GM10248 (cell line): ENCODE results near the gene RAB35.

Experiments
- CTCF ChIA-PET: fragments of 300-600 bp; sonication (Branson Sonifier 250); formaldehyde crosslinking; extraction: SDS; loops from one replicate; lab custom pipeline; 2021; ENCODE audit warnings: antibody characterized with exemption; lab: Yijun Ruan, JAX
- POLR2A ChIA-PET: fragments of 350-650 bp; sonication (Branson Sonifier 250); formaldehyde crosslinking; extraction: SDS; loops from one replicate; lab custom pipeline; 2020; ENCODE audit warnings: antibody characterized with exemption; lab: Yijun Ruan, JAX
- DNase-seq: peaks from one replicate; pipeline ENCODE4 v3.0.0; 2012; ENCODE audit errors: extremely low spot score
- TF ChIP-seq, protein P1 (sequence below): IDR thresholded peaks from 2 replicates; pipeline ENCODE4 v1.5.1; 2012; ENCODE audit warnings: mild to moderate bottlenecking, low read depth; ENCODE audit errors: extremely low read depth, missing control alignments, control extremely low read depth

RAB35 gene

DNA sequence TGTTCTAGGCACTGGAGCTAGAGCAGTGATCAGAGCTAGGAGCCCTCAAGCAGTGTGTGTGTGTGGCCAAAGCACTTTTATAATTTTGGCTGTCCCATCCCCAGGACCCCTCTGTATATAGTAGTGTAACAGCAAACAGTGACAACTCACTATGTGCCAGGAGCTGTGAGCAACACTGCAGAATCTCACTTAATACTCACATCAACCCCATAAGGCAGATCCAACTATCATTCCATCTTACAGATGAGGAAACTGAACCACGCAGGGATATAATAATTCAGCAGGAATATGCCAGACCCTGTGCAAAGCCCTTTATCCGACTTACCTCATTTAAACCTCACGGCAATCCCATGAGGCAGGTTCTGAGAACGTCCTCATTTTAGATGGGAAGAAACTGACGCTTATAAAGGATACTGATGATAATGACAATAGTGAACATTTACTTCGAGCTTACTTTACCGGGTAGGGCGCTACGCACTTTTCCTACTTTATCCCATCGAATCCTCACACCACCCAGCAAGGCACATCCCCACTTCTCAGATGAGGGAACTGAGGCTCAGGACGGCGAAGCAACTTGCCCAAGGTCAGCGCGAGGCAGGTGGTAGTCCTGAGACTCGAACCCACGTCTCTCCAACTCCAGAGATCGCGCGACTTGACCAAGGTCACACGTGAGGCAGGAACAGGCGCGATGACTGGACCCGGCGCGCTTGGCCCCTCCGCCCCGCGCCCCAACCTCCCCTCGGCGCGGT, 687 bp downstream of the RAB35 start:
- ChIA-PET CTCF (interaction anchor here (2.0 to 2.3 kb wide), 3 partner anchors 29 to 112 kb away, joined by 6 to 9 read pairs (median 8); partner anchors contain the start of gene RPLP0), POLR2A (interaction anchor here (0.9 to 7.4 kb wide), 3 partner anchors 17 to 176 kb away, joined by 3 to 97 read pairs (median 4); partner anchors contain the start of genes RNU4-2 and RPLP0)
- TF ChIP-seq, protein P1, sequence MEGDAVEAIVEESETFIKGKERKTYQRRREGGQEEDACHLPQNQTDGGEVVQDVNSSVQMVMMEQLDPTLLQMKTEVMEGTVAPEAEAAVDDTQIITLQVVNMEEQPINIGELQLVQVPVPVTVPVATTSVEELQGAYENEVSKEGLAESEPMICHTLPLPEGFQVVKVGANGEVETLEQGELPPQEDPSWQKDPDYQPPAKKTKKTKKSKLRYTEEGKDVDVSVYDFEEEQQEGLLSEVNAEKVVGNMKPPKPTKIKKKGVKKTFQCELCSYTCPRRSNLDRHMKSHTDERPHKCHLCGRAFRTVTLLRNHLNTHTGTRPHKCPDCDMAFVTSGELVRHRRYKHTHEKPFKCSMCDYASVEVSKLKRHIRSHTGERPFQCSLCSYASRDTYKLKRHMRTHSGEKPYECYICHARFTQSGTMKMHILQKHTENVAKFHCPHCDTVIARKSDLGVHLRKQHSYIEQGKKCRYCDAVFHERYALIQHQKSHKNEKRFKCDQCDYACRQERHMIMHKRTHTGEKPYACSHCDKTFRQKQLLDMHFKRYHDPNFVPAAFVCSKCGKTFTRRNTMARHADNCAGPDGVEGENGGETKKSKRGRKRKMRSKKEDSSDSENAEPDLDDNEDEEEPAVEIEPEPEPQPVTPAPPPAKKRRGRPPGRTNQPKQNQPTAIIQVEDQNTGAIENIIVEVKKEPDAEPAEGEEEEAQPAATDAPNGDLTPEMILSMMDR, result no peak
- DNase-seq, result no peak

DNA sequence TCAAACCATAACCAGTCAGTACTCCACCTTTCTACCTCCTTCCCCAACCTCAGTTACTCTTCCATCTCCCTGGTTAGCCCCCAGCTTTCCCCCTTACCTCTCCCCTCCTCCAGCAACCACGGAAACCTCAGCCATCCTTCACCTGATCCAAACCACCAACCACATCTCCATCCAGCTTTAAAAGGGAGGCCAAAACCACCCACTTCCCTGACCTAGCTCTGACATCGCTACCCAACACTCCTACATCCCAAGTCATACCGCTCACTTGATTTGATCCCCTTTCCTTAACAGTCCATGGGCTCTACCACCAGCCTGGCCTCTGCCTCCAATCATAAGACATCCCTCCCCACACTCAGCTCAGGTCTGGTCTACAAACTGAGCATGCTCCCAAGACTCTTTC, 1.5 kb downstream of the RAB35 start:
- DNase-seq, result no peak
- CTCF ChIA-PET, result interaction anchor here (1.1 to 2.2 kb wide), 3 partner anchors 12 to 28 kb away, joined by 3 to 6 read pairs (median 5); no protein-coding TSS in a partner anchor
- POLR2A ChIA-PET, result interaction anchor here (0.6 to 1.3 kb wide), 3 partner anchors 12 to 762 kb away, joined by 3 to 6 read pairs (median 3); partner anchors contain the start of gene RPLP0

DNA sequence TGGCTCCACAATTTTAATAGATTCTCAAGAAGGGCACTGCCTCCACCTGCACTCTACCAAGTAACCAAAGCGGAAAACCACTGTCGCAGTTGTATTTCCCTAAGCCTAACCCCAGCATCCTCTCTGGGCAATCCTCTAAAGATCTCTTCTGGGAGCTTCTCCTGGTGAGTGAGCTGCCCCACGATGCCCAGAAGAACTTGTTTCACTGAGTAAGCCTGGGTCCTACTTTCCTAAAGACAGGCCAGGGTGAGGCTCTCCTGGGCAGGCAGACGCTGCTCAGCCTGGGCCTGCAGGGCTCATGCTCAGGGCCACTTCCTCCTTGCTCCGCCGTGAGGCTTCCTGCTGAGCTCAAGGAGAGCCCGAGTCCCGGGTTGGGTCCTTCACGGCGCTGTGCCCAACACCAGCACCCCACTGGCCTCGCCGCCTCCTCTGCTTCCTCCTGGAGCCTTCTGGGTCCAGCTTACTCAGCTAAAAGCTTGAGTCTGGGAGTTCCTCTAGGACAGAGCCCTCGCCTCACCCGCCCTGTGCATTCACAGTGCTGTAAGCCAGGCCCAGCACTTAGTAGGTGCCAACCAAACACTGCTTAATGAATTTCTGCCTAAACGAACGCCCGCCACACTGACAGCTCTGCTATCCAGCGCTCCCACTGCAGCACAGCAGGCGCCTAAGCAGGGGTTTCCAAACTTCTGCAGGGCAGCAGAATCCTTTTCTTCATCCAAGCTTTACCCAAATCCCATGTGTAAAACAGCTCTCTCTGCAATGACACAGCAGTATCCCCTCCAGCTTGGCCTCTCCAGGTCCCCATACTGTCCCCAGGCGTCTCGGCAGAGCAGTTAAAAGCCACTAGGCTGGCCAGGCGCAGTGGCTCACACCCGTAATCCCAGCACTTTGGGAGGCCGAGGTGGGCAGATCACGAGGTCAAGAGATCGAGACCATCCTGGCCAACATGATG, 5.7 kb downstream of the RAB35 start:
- peak; percentile 71 for DNase-seq
- ChIA-PET CTCF (interaction anchor here (0.7 to 2.0 kb wide), 4 partner anchors 9 to 90 kb away, joined by 3 to 10 read pairs (median 6); partner anchors contain the start of gene RPLP0), POLR2A (no interaction called here)
- TF ChIP-seq, protein P1, result peak; percentile 14

More for the DNA sequence above, 1.5 kb downstream of the RAB35 start:
- TF ChIP-seq, protein P1, result no peak

DNA sequence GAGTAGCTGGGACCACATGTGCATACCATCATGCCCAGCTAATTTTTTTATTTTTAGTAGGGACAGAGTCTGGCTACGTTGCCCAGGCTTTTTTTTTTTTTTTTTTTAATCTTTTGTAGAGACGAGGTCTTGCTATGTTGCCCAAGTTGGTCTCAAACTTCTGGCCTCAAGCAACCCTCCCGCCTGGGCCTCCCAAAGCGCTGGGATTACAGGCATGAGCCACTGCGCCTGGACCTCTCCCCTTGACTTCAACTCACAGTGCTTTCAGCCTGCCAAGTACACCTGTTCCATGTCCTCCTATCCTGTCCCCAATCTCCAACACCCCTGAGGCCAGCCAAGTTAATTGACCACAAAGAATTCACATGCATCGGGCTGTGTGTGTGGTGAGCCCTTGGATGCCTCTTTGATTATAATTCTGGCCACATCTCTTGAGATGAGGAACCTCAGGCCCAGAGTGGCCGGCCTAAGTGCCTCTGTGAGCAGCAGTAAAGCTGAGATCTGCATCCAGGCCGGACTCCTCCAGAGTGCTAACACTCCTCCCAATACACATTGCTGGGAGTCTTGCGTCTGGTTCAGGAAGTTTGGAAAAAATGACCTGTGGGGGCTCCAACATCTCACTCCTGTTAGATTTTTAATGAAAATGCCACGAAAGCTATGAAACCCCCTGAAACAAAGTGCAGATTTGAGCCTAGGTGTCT, 6.8 kb downstream of the RAB35 start:
- DNase-seq, result no peak
- TF ChIP-seq, protein P1, result no peak
- ChIA-PET POLR2A (no interaction called here), CTCF (interaction anchor here (1.8 kb wide), 1 partner anchor 91 kb away, joined by 9 read pairs; the partner anchor contains the start of gene RPLP0)

DNA sequence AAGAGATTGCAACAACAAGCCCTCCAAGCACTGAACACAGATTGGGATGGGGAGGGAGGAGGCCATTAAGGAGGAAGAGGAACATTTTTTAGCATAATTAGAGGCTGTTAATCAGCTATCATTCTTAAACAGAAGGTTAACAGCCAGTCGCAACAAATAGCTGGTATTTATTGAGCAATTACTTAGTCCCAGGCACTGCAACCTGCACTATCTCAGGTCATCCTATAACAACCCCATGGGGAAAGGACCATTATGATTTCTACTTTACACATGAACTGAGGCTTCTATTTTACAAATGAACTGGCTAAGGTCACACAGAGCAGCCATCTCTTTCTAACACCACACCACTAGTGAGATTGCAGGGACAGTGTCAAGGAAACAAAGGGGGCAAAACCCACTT, 10.4 kb downstream of the RAB35 start:
- CTCF ChIA-PET, result interaction anchor here (1.8 to 4.2 kb wide), 2 partner anchors 19 to 1730 kb away, joined by 3 to 14 read pairs; partner anchors contain the start of gene SUDS3
- TF ChIP-seq, protein P1, result no peak
- no peak for DNase-seq
- POLR2A ChIA-PET, result interaction anchor here (0.6 kb wide), 1 partner anchor 10 kb away, joined by 3 read pairs; no protein-coding TSS in a partner anchor
